NCI-H524 (cell line): ENCODE measurements around the gene MRPL4.

Experiments used
- DNase-seq, 2 experiments: peaks; one replicate each; lab custom pipeline; 2025; lab: John Stamatoyannopoulos, UW

The MRPL4 gene

GRCh38 chr19:10251792-10252694 is at the start of gene MRPL4:
TSS of gene MRPL4 (plus strand) at chr19:10252214. CDS start at chr19:10252254, 40 bp downstream.
- DNase-seq: peak; percentile 99

GRCh38 chr19:10203686-10204085 is 48.3 kb upstream of the MRPL4 start:
- DNase-seq: no peak

GRCh38 chr19:10205636-10206035 is 46.4 kb upstream of the MRPL4 start:
- DNase-seq: no peak

GRCh38 chr19:10206226-10206885 is 45.7 kb upstream of the MRPL4 start:
- no peak for DNase-seq

GRCh38 chr19:10207026-10207425 is 45.0 kb upstream of the MRPL4 start:
- no peak for DNase-seq

- peak; percentile 78 to 83 for DNase-seq
Observed at GRCh38 chr19:10209315-10209714, 42.7 kb upstream of the MRPL4 start.

GRCh38 chr19:10211061-10211460 is 41.0 kb upstream of the MRPL4 start:
- DNase-seq: no peak

- DNase-seq: no peak
Observed at GRCh38 chr19:10211691-10212090, 40.3 kb upstream of the MRPL4 start.

- DNase-seq: no peak
Observed at GRCh38 chr19:10214784-10215183, 37.2 kb upstream of the MRPL4 start.

GRCh38 chr19:10217085-10217484 is 34.9 kb upstream of the MRPL4 start:
- no peak for DNase-seq

- peak in 1 of 2 experiments; percentile 23 for DNase-seq
Observed at GRCh38 chr19:10219678-10220077, 32.3 kb upstream of the MRPL4 start.

- no peak for DNase-seq
Observed at GRCh38 chr19:10220695-10221094, 31.3 kb upstream of the MRPL4 start.

GRCh38 chr19:10222201-10222890 is 29.7 kb upstream of the MRPL4 start:
- no peak for DNase-seq

- DNase-seq: no peak
Observed at GRCh38 chr19:10223488-10224213, 28.4 kb upstream of the MRPL4 start.

GRCh38 chr19:10224337-10224736 is 27.7 kb upstream of the MRPL4 start:
- DNase-seq: no peak

GRCh38 chr19:10226021-10226375 is 26.0 kb upstream of the MRPL4 start:
- DNase-seq: no peak

- DNase-seq: no peak
Observed at GRCh38 chr19:10226376-10227025, 25.5 kb upstream of the MRPL4 start.

GRCh38 chr19:10227026-10227971 is 24.7 kb upstream of the MRPL4 start:
- no peak for DNase-seq

GRCh38 chr19:10228393-10228792 is 23.6 kb upstream of the MRPL4 start:
- no peak for DNase-seq

GRCh38 chr19:10228920-10229319 is 23.1 kb upstream of the MRPL4 start:
- peak in 1 of 2 experiments; percentile 40 for DNase-seq
